Measurements from ENCODE around the gene SLC26A2. TPM values are rescaled to one million over a fixed set of nuclear protein-coding genes. Genes with fewer than 3 reads are reported as not detected.

Gene SLC26A2
- total RNA-seq, 1 experiment from 2014 or later: 111 TPM

- ChIA-PET CTCF (no interaction called here), POLR2A (no interaction called here)
- intact Hi-C loops (cut with micrococcal nuclease; ENCODE audit: unreplicated experiment): no loop called here
These were observed 72.8 kb downstream of the SLC26A2 start for GRCh38 chr5:150033334-150033733.

GRCh38 chr5:150034662-150035061 lies 74.1 kb downstream of the SLC26A2 start:
- Histone ChIP-seq H3K9me3 (ENCODE audit: control insufficient read depth, insufficient read depth, low read depth, low read length) (no peaks in the 10 kb centered on the region), H3K4me1 (ENCODE audit: control insufficient read depth, insufficient read depth, low read length) (no peaks in the 10 kb centered on the region), H3K4me3 (ENCODE audit: low read depth in 2 of 2, low read length in 2 of 2) (no peak overlapping the region), H3K27me3 (ENCODE audit: control insufficient read depth, insufficient read depth, low read length) (no peaks in the 10 kb centered on the region), H3K27ac (ENCODE audit: low read length) (no peak overlapping the region), H3K36me3 (ENCODE audit: control insufficient read depth, insufficient read depth, low read length) (peaks cover 57% of the 10 kb centered on the region)
- ChIA-PET CTCF (no interaction called here), POLR2A (no interaction called here)
- ATAC-seq (no peak), DNase-seq (ENCODE audit: low read depth, low spot score) (no peak)
- BruUV-seq (replicated peaks): no TSS peak
- TF ChIP-seq CTCF (IDR thresholded peaks at IDR 0.05) (no peak), POLR2AphosphoS5 (IDR thresholded peaks at IDR 0.05; ENCODE audit: low read depth, low read length) (no peak), TCF7L2 (IDR thresholded peaks at IDR 0.05; ENCODE audit: low read depth, low read length) (no peak), SIN3A (IDR thresholded peaks at IDR 0.05; ENCODE audit: borderline replicate concordance, insufficient read depth, low read depth, low read length) (no peak)
- TF ChIP-seq, protein P1, sequence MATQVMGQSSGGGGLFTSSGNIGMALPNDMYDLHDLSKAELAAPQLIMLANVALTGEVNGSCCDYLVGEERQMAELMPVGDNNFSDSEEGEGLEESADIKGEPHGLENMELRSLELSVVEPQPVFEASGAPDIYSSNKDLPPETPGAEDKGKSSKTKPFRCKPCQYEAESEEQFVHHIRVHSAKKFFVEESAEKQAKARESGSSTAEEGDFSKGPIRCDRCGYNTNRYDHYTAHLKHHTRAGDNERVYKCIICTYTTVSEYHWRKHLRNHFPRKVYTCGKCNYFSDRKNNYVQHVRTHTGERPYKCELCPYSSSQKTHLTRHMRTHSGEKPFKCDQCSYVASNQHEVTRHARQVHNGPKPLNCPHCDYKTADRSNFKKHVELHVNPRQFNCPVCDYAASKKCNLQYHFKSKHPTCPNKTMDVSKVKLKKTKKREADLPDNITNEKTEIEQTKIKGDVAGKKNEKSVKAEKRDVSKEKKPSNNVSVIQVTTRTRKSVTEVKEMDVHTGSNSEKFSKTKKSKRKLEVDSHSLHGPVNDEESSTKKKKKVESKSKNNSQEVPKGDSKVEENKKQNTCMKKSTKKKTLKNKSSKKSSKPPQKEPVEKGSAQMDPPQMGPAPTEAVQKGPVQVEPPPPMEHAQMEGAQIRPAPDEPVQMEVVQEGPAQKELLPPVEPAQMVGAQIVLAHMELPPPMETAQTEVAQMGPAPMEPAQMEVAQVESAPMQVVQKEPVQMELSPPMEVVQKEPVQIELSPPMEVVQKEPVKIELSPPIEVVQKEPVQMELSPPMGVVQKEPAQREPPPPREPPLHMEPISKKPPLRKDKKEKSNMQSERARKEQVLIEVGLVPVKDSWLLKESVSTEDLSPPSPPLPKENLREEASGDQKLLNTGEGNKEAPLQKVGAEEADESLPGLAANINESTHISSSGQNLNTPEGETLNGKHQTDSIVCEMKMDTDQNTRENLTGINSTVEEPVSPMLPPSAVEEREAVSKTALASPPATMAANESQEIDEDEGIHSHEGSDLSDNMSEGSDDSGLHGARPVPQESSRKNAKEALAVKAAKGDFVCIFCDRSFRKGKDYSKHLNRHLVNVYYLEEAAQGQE (IDR thresholded peaks at IDR 0.05; ENCODE audit: insufficient read depth in 1 of 2, low read depth in 2 of 2, low read length in 1 of 2): no peak
- intact Hi-C loops (cut with micrococcal nuclease; ENCODE audit: unreplicated experiment) (no loop called here), in situ Hi-C loops (cut with HindIII; ENCODE audit: low pct_unique_long_range_greater_than_20kb, low sequenced_read_pairs) (no loop called here)

More at GRCh38 chr5:150033334-150033733, 72.8 kb downstream of the SLC26A2 start:
- peaks cover 51% of the 10 kb centered on the region for H3K36me3 ChIP-seq (ENCODE audit: control insufficient read depth, insufficient read depth, low read length)
- H3K27ac ChIP-seq (ENCODE audit: low read length): no peak overlapping the region
- ATAC-seq (no peak), DNase-seq (ENCODE audit: low read depth, low spot score) (no peak)
- no peaks in the 10 kb centered on the region for H3K9me3 ChIP-seq (ENCODE audit: control insufficient read depth, insufficient read depth, low read depth, low read length)
- in situ Hi-C loops (cut with HindIII; ENCODE audit: low pct_unique_long_range_greater_than_20kb, low sequenced_read_pairs): no loop called here
- TF ChIP-seq POLR2AphosphoS5 (IDR thresholded peaks at IDR 0.05; ENCODE audit: low read depth, low read length): no peak
- TF ChIP-seq, protein P1 (IDR thresholded peaks at IDR 0.05; ENCODE audit: insufficient read depth in 1 of 2, low read depth in 2 of 2, low read length in 1 of 2): no peak
- TF ChIP-seq TCF7L2 (IDR thresholded peaks at IDR 0.05; ENCODE audit: low read depth, low read length): no peak
- TF ChIP-seq SIN3A (IDR thresholded peaks at IDR 0.05; ENCODE audit: borderline replicate concordance, insufficient read depth, low read depth, low read length): no peak
- TF ChIP-seq CTCF (IDR thresholded peaks at IDR 0.05): no peak
- no peaks in the 10 kb centered on the region for H3K4me1 ChIP-seq (ENCODE audit: control insufficient read depth, insufficient read depth, low read length)
- H3K27me3 ChIP-seq (ENCODE audit: control insufficient read depth, insufficient read depth, low read length): no peaks in the 10 kb centered on the region
- no TSS peak for BruUV-seq (replicated peaks)
- no peak overlapping the region for H3K4me3 ChIP-seq (ENCODE audit: low read depth in 2 of 2, low read length in 2 of 2)

Data from Panc1 (cell line).